ENCODE measurements around the gene PIK3CG. TPM values are rescaled to one million over a fixed set of nuclear protein-coding genes. Genes with fewer than 3 reads are reported as not detected.
"Not testable (repeated sequence)": the region's sequence is repeated elsewhere in the genome, so short reads cannot be mapped to it uniquely, and the experiment has no call there.

Gene PIK3CG
- total RNA-seq, 2 donors from 2014 or later = 2.4 to 3.0 TPM

- no peak for DNase-seq
- intact Hi-C loops (cut with DNase I) = no loop called here
- no peak for ATAC-seq
Measured at GRCh38 chr7:106915873-106916272, 50.8 kb downstream of the PIK3CG start.

GRCh38 chr7:106916679-106917078 is 51.6 kb downstream of the PIK3CG start:
- intact Hi-C loops (cut with DNase I) = no loop called here
- no peak for ATAC-seq
- DNase-seq = no peak

GRCh38 chr7:106918991-106919390 is 53.9 kb downstream of the PIK3CG start:
- intact Hi-C loops (cut with DNase I) = no loop called here
- DNase-seq (no peak), ATAC-seq (no peak)

GRCh38 chr7:106924468-106924867 is 59.4 kb downstream of the PIK3CG start:
- DNase-seq; ATAC-seq; intact Hi-C loops (cut with DNase I): not testable (repeated sequence)

- no peak for DNase-seq
- intact Hi-C loops (cut with DNase I) = no loop called here
- ATAC-seq = no peak
Measured at GRCh38 chr7:106926892-106927291, 61.8 kb downstream of the PIK3CG start.

- DNase-seq (no peak), ATAC-seq (no peak)
- intact Hi-C loops (cut with DNase I) = no loop called here
Measured at GRCh38 chr7:106927536-106927935, 62.5 kb downstream of the PIK3CG start.

GRCh38 chr7:106929616-106930015 is 64.5 kb downstream of the PIK3CG start:
- DNase-seq; ATAC-seq; intact Hi-C loops (cut with DNase I): not testable (repeated sequence)

- intact Hi-C loops (cut with DNase I) = no loop called here
- DNase-seq = no peak
- no peak for ATAC-seq
Measured at GRCh38 chr7:106936236-106936635, 71.2 kb downstream of the PIK3CG start.

GRCh38 chr7:106938122-106938521 is 73.0 kb downstream of the PIK3CG start:
- ATAC-seq; DNase-seq; intact Hi-C loops (cut with DNase I): not testable (repeated sequence)

- ATAC-seq = no peak
- DNase-seq = no peak
- intact Hi-C loops (cut with DNase I) = no loop called here
Measured at GRCh38 chr7:106938803-106939202, 73.7 kb downstream of the PIK3CG start.

GRCh38 chr7:106944035-106944665 is 79.1 kb downstream of the PIK3CG start:
- intact Hi-C loops (cut with DNase I) = loop anchor here in 1 of 2 donors (10.0 kb wide), 1 partner anchor 781 kb away; no protein-coding TSS in a partner anchor
- ATAC-seq (no peak), DNase-seq (no peak)

- DNase-seq (peak; percentile 40), ATAC-seq (peak; percentile 91 to 93)
- intact Hi-C loops (cut with DNase I) = loop anchor here (1.0 to 10.0 kb wide), 4 partner anchors 155 to 778 kb away; no protein-coding TSS in a partner anchor
Measured at GRCh38 chr7:106947244-106947728, 82.2 kb downstream of the PIK3CG start.

- intact Hi-C loops (cut with DNase I) = no loop called here
- no peak for DNase-seq
- ATAC-seq = no peak
Measured at GRCh38 chr7:106952001-106952657, 87.0 kb downstream of the PIK3CG start.

GRCh38 chr7:106952658-106953231 is 87.7 kb downstream of the PIK3CG start:
- ATAC-seq = peak; percentile 73 to 86
- DNase-seq = peak; percentile 33
- intact Hi-C loops (cut with DNase I) = no loop called here

- ATAC-seq = no peak
- no peak for DNase-seq
- intact Hi-C loops (cut with DNase I) = no loop called here
Measured at GRCh38 chr7:106954840-106955239, 89.8 kb downstream of the PIK3CG start.

- ATAC-seq; intact Hi-C loops (cut with DNase I): not testable (repeated sequence)
Measured at GRCh38 chr7:106955857-106956256, 90.8 kb downstream of the PIK3CG start.

More at GRCh38 chr7:106955857-106956256, 90.8 kb downstream of the PIK3CG start:
- DNase-seq = not testable (repeated sequence)

Data from left cardiac atrium (tissue), 4 donors.